Spleen (tissue), 11 donors: ENCODE results near the gene EFNA5. TPM values are rescaled to one million over a fixed set of nuclear protein-coding genes. Genes with fewer than 3 reads are reported as not detected.

Source experiments
- DNase-seq: peaks from one replicate; pipeline ENCODE4 v3.0.0-alpha.2; 2020
- H3K27ac ChIP-seq, 8 donors: fragments of 200-600 bp; sonication (generic) in 7 of 8; 1 replicate in 4 of 8; 2 replicates in 4 of 8; pipeline versions ENCODE4 v1.5.0 to v1.8.0; 2016 to 2021; ENCODE audit warnings: inconsistent platforms in 4 of 8, mild to moderate bottlenecking in 4 of 8, moderate library complexity in 1 of 8
- H3K27me3 ChIP-seq, 7 donors: fragments of 200-600 bp; sonication (generic) in 6 of 7; replicated peaks in 1 of 7; 1 replicate in 4 of 7; 2 replicates in 3 of 7; pipeline versions ENCODE4 v1.5.0 to v1.8.0; 2016 to 2021; ENCODE audit warnings: inconsistent platforms in 3 of 7, mild to moderate bottlenecking in 1 of 7
- H3K36me3 ChIP-seq, 6 donors: fragments of 200-600 bp; sonication (generic) in 5 of 6; 1 replicate in 4 of 6; 2 replicates in 2 of 6; pipeline versions ENCODE4 v1.5.0 to v1.8.0; 2016 to 2021; ENCODE audit warnings: inconsistent platforms in 2 of 6
- H3K4me1 ChIP-seq, 6 donors: fragments of 200-600 bp; sonication (generic) in 5 of 6; 1 replicate in 3 of 6; 2 replicates in 3 of 6; pipeline versions ENCODE4 v1.5.0 to v1.8.0; 2016 to 2021; ENCODE audit warnings: inconsistent platforms in 3 of 6
- H3K4me3 ChIP-seq, 8 donors: fragments of 200-600 bp; sonication (generic) in 7 of 8; 1 replicate in 4 of 8; 2 replicates in 4 of 8; pipeline versions ENCODE4 v1.5.0 to v1.8.0; 2016 to 2021; ENCODE audit warnings: inconsistent platforms in 4 of 8, mild to moderate bottlenecking in 4 of 8, moderate library complexity in 2 of 8
- H3K9me3 ChIP-seq, 8 donors: fragments of 200-600 bp; sonication (generic) in 7 of 8; 1 replicate in 4 of 8; 2 replicates in 4 of 8; pipeline versions ENCODE4 v1.5.0 to v1.8.0; 2016 to 2021; ENCODE audit warnings: inconsistent platforms in 4 of 8
- CTCF ChIP-seq, 11 experiments: fragments of 200-600 bp in 7 of 11; fragments of 450-650 bp in 4 of 11; sonication (generic) in 4 of 11; IDR thresholded peaks in 8 of 11; conservative IDR thresholded peaks in 3 of 11; 1 replicate in 7 of 11; 2 replicates in 4 of 11; pipeline versions ENCODE4 v1.4.0 to v1.8.0; 2016 to 2021; ENCODE audit warnings: antibody characterized with exemption in 11 of 11, inconsistent platforms in 4 of 11, mild to moderate bottlenecking in 1 of 11
- POLR2A ChIP-seq, 3 donors: fragments of 450-650 bp; IDR thresholded peaks; one replicate each; pipeline ENCODE4 v1.5.1; 2017; ENCODE audit warnings: antibody characterized with exemption in 3 of 3, mild to moderate bottlenecking in 1 of 3
- POLR2AphosphoS5 ChIP-seq, 3 donors: sonication (generic); formaldehyde crosslinking; IDR thresholded peaks; one replicate each; pipeline ENCODE4 v1.5.1; 2017; ENCODE audit warnings: antibody characterized with exemption in 3 of 3
- WGBS, 5 donors: extraction: QIAGEN DNeasy Blood & Tissue Kit in 3 of 5; methylation state at CpG; one replicate each; pipeline versions ENCODE4 v1.1.5 to v1.1.7; 2013 to 2018; 5-methylcytosine and 5-hydroxymethylcytosine counted together
- intact Hi-C: fragments of 100-400 bp; cut with DNase I; formaldehyde crosslinking; loops from one replicate; pipeline ENCODE4 v1.15.0; 2023; ENCODE audit warnings: low total_unique reads
- polyA plus RNA-seq, 3 donors: library from polyadenylated mRNA; stranded (reverse); fragments of 200-250 nt; gene quantifications; one replicate each; pipeline ENCODE4 v1.2.1, GENCODE V29; 2013
- total RNA-seq, 7 donors: library from RNA; depleted of rRNA in 3 of 7; stranded (reverse); fragments of >200 nt in 3 of 7; fragmentation: NEBNext Ultra II Directional in 4 of 7; extraction: Animal tissue kit (Norgen Biotek cat#: 25700) in 4 of 7; gene quantifications; one replicate each; pipeline versions ENCODE4 v1.1.0 to v1.2.1, GENCODE V29; 2016 to 2021
- donor health status: healthy with polysubstance abuse.
- donor health status: DM: no; HTN: no; CAD: no; lungs with moderate emphysema.
- donor health status: DM: no; HTN: no; CAD: no.
- donor health status: Bipolar disorder and iron deficiency.
- donor health status: healthy.
- donor health status: DM: no; HTN: no; CAD: no.
- donor health status: DM: yes; HTN: yes; CAD: no.

EFNA5 gene
- total and polyA plus RNA-seq, 10 donors: 0.33 to 29.0 (median 12.2) TPM

DNA sequence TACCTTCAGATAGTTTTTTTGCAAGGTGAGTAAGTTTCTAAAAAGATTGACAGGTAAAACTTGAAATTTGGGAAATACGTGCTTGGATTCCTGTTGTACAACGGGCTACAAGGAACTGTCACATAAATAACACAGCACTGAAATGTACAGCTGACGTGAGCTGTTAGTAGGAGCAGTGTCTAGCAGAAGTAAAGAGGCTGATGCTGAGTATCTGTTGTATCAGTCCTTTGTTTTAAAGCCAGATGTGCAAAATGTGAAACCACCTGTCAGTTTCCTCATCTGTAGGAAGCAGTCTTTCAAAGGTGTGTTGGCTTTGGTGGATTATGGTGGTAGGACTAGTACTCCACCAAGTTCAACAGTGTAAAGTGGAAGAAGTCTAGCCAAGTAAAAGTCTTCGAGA, 122.3 kb downstream of the EFNA5 start:
- WGBS, 5 donors: 80 to 90% (median 82%) methylated on average over 4 of the region's 4 CpGs
- TF ChIP-seq POLR2A (IDR thresholded peaks at IDR 0.05) (no peak), POLR2AphosphoS5 (IDR thresholded peaks at IDR 0.05) (no peak), CTCF (IDR thresholded peaks at IDR 0.05 in 8 of 11, conservative IDR thresholded peaks at IDR 0.05 in 3 of 11) (no peak)
- H3K4me1 ChIP-seq: no peaks in the 10 kb centered on the region
- H3K4me3 ChIP-seq: no peak overlapping the region
- H3K27me3 ChIP-seq: no peaks in the 10 kb centered on the region
- no peaks in the 10 kb centered on the region for H3K9me3 ChIP-seq
- no peak for DNase-seq
- no peaks in the 10 kb centered on the region for H3K36me3 ChIP-seq
- no peak overlapping the region for H3K27ac ChIP-seq
- intact Hi-C loops: no loop called here

DNA sequence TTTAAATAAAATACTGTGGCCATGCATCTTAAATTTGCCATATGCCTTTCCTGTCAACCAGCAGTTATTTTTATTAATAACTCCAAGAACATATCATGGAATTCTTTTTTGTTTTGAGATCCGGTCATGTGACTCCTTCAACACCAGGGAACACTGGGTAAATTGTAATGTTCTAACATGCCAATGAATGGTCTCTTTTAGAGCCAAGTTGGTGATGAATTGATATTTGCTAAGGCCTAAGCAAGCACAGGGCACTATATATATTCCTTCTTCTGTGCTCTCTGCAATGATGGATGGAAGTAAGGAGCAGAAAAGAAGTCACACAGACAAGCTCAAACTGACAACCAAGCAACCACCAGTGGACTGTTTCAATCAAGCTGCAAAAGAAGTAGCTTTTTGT, 124.0 kb downstream of the EFNA5 start:
- intact Hi-C loops: no loop called here
- DNase-seq: no peak
- H3K9me3 ChIP-seq: no peaks in the 10 kb centered on the region
- no peak overlapping the region for H3K4me3 ChIP-seq
- no peak overlapping the region for H3K27ac ChIP-seq
- H3K4me1 ChIP-seq: peaks cover 0 to 7% (median 2%) of the 10 kb centered on the region in 6 donors
- H3K36me3 ChIP-seq: no peaks in the 10 kb centered on the region
- H3K27me3 ChIP-seq: no peaks in the 10 kb centered on the region
- TF ChIP-seq POLR2AphosphoS5 (IDR thresholded peaks at IDR 0.05): no peak
- no peak for TF ChIP-seq POLR2A (IDR thresholded peaks at IDR 0.05)
- TF ChIP-seq CTCF (IDR thresholded peaks at IDR 0.05 in 8 of 11, conservative IDR thresholded peaks at IDR 0.05 in 3 of 11): no peak
- WGBS, 5 donors: 88 to 100% (median 95%) methylated on average over 1 of the region's 1 CpG

GRCh38 chr5:107545486-107545885, 125.3 kb downstream of the EFNA5 start:
- no peak for DNase-seq
- H3K27ac ChIP-seq: no peak overlapping the region
- no peaks in the 10 kb centered on the region for H3K36me3 ChIP-seq
- no peaks in the 10 kb centered on the region for H3K27me3 ChIP-seq
- no peak overlapping the region for H3K4me3 ChIP-seq
- H3K9me3 ChIP-seq: no peaks in the 10 kb centered on the region
- H3K4me1 ChIP-seq: peaks cover 0 to 7% (median 2%) of the 10 kb centered on the region in 6 donors
- intact Hi-C loops: no loop called here
- 59 to 83% (median 78%) methylated on average over 4 of the region's 4 CpGs for WGBS, 5 donors
- TF ChIP-seq CTCF (IDR thresholded peaks at IDR 0.05 in 8 of 11, conservative IDR thresholded peaks at IDR 0.05 in 3 of 11): no peak
- TF ChIP-seq POLR2A (IDR thresholded peaks at IDR 0.05): no peak
- no peak for TF ChIP-seq POLR2AphosphoS5 (IDR thresholded peaks at IDR 0.05)

DNA sequence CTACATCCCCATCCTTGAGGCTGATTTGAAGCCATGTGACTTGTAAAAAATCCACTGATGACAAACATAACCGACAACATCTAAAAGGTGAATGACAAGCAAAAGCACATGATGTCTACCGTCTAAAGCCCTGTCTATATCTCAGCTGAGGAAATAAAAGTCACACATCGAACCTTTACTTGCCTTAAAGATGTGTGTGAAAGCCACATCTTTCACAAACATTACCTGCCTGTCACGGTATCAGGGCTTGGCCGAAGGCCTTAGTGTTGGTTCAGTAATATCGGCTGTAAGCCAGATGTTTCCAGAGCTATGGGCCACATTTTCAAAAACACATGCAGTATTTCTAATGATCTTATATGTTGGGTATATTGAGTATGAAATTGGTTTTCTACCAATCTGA, 125.8 kb downstream of the EFNA5 start:
- intact Hi-C loops: no loop called here
- no peak overlapping the region for H3K27ac ChIP-seq
- TF ChIP-seq CTCF (IDR thresholded peaks at IDR 0.05 in 8 of 11, conservative IDR thresholded peaks at IDR 0.05 in 3 of 11): no peak
- TF ChIP-seq POLR2AphosphoS5 (IDR thresholded peaks at IDR 0.05): no peak
- TF ChIP-seq POLR2A (IDR thresholded peaks at IDR 0.05): no peak

More for the DNA sequence above, 125.8 kb downstream of the EFNA5 start:
- DNase-seq: no peak
- Histone ChIP-seq H3K9me3 (no peaks in the 10 kb centered on the region), H3K4me3 (no peak overlapping the region), H3K36me3 (no peaks in the 10 kb centered on the region), H3K27me3 (no peaks in the 10 kb centered on the region), H3K4me1 (peaks cover 0 to 9% (median 3%) of the 10 kb centered on the region in 6 donors)
- WGBS, 5 donors: 81 to 87% (median 86%) methylated on average over 6 of the region's 6 CpGs
